Stimulated activated CD4-positive, alpha-beta T cell treated with anti-CD3 and anti-CD28 coated beads, TNF-alpha, amount 100 ng/mL, for 48 hours (primary cell): ENCODE results near the gene SLC24A4.

Source experiments
- DNase-seq, 3 donors: peaks; one replicate each; pipeline ENCODE4 v3.0.0-alpha.2; 2020; ENCODE audit warnings: low read depth in 3 of 3

SLC24A4 gene

GRCh38 chr14:92404018-92404417 is 81.1 kb downstream of the SLC24A4 start:
- DNase-seq, result no peak

- DNase-seq, result no peak
Observed at GRCh38 chr14:92404421-92404820, 81.5 kb downstream of the SLC24A4 start.

GRCh38 chr14:92404938-92405337 is 82.0 kb downstream of the SLC24A4 start:
- no peak for DNase-seq

- no peak for DNase-seq
Observed at GRCh38 chr14:92407410-92407809, 84.4 kb downstream of the SLC24A4 start.

- DNase-seq, result no peak
Observed at GRCh38 chr14:92409043-92409442, 86.1 kb downstream of the SLC24A4 start.

GRCh38 chr14:92411135-92411534 is 88.2 kb downstream of the SLC24A4 start:
- no peak for DNase-seq

GRCh38 chr14:92411941-92412340 is 89.0 kb downstream of the SLC24A4 start:
- no peak for DNase-seq

GRCh38 chr14:92412912-92413311 is 89.9 kb downstream of the SLC24A4 start:
- no peak for DNase-seq

- DNase-seq, result no peak
Observed at GRCh38 chr14:92413379-92413778, 90.4 kb downstream of the SLC24A4 start.

GRCh38 chr14:92414690-92415445 is 91.9 kb downstream of the SLC24A4 start:
- no peak for DNase-seq

GRCh38 chr14:92415969-92416368 is 93.0 kb downstream of the SLC24A4 start:
- DNase-seq, result no peak

GRCh38 chr14:92416544-92416943 is 93.6 kb downstream of the SLC24A4 start:
- no peak for DNase-seq

GRCh38 chr14:92417759-92418158 is 94.8 kb downstream of the SLC24A4 start:
- no peak for DNase-seq

- no peak for DNase-seq
Observed at GRCh38 chr14:92421751-92422150, 98.8 kb downstream of the SLC24A4 start.

- DNase-seq, result no peak
Observed at GRCh38 chr14:92425101-92425500, 102.1 kb downstream of the SLC24A4 start.

- DNase-seq, result no peak
Observed at GRCh38 chr14:92426237-92426636, 103.3 kb downstream of the SLC24A4 start.

- DNase-seq, result no peak
Observed at GRCh38 chr14:92427096-92427495, 104.1 kb downstream of the SLC24A4 start.

- DNase-seq, result no peak
Observed at GRCh38 chr14:92430686-92431085, 107.7 kb downstream of the SLC24A4 start.

GRCh38 chr14:92431199-92431725 is 108.3 kb downstream of the SLC24A4 start:
- no peak for DNase-seq

- DNase-seq, result no peak
Observed at GRCh38 chr14:92433407-92433806, 110.4 kb downstream of the SLC24A4 start.

GRCh38 chr14:92435154-92435553 is 112.2 kb downstream of the SLC24A4 start:
- no peak for DNase-seq

- DNase-seq, result no peak
Observed at GRCh38 chr14:92436115-92436776, 113.3 kb downstream of the SLC24A4 start.

- DNase-seq, result no peak
Observed at GRCh38 chr14:92437309-92437708, 114.3 kb downstream of the SLC24A4 start.
